BJ (cell line): ENCODE results near the gene TACR2. TPM values are rescaled to one million over a fixed set of nuclear protein-coding genes. Genes with fewer than 3 reads are reported as not detected.

Experiments used
- CTCF ChIA-PET: fragments of 350-600 bp; formaldehyde crosslinking; extraction: SDS; loops from one replicate; lab custom pipeline; 2021; ENCODE audit warnings: antibody characterized with exemption, inconsistent platforms; lab: Yijun Ruan, JAX
- POLR2A ChIA-PET: fragments of 300-600 bp; sonication (Branson Sonifier 250); formaldehyde crosslinking; extraction: SDS; loops from one replicate; lab custom pipeline; 2021; ENCODE audit warnings: antibody characterized with exemption; lab: Charles Lee
- DNase-seq: peaks from one replicate; pipeline ENCODE4 v3.0.0-alpha.2; 2011; ENCODE audit warnings: low read depth
- H3K27me3 ChIP-seq: 2 replicates; pipeline ENCODE4 v1.6.0; 2011; ENCODE audit warnings: low read length; ENCODE audit not compliant: control insufficient read depth, insufficient read depth
- H3K36me3 ChIP-seq: 2 replicates; pipeline ENCODE4 v1.5.1; 2011; ENCODE audit warnings: low read length; ENCODE audit not compliant: control insufficient read depth, insufficient read depth
- H3K4me3 ChIP-seq: 2 replicates; pipeline ENCODE4 v1.5.1; 2011; ENCODE audit warnings: low read depth, mild to moderate bottlenecking, control low read depth, low read length
- polyA plus RNA-seq: library from polyadenylated mRNA; depleted of rRNA; stranded (reverse); fragments of >200 nt; gene quantifications from 2 replicates; pipeline ENCODE4 v1.2.3, GENCODE V29; 2011
- TF ChIP-seq, protein P1 (sequence below): IDR thresholded peaks from 2 replicates; pipeline ENCODE4 v1.5.1; 2011; ENCODE audit warnings: low read depth, mild to moderate bottlenecking, control low read depth, inconsistent platforms, low read length, moderate library complexity; ENCODE audit not compliant: insufficient read depth

TACR2 gene
- polyA plus RNA-seq, 1 experiment: 0.09 TPM

GRCh38 chr10:69410487-69410886 is 6.2 kb downstream of the TACR2 start:
- Histone ChIP-seq H3K4me3 (no peak overlapping the region), H3K36me3 (no peaks in the 10 kb centered on the region), H3K27me3 (no peaks in the 10 kb centered on the region; the same call in 1 of the 2 replicates)
- ChIA-PET CTCF (interaction anchor here (0.6 to 1.4 kb wide), 3 partner anchors 36 to 105 kb away, joined by 3 read pairs; no protein-coding TSS in a partner anchor), POLR2A (no interaction called here)
- TF ChIP-seq, protein P1, sequence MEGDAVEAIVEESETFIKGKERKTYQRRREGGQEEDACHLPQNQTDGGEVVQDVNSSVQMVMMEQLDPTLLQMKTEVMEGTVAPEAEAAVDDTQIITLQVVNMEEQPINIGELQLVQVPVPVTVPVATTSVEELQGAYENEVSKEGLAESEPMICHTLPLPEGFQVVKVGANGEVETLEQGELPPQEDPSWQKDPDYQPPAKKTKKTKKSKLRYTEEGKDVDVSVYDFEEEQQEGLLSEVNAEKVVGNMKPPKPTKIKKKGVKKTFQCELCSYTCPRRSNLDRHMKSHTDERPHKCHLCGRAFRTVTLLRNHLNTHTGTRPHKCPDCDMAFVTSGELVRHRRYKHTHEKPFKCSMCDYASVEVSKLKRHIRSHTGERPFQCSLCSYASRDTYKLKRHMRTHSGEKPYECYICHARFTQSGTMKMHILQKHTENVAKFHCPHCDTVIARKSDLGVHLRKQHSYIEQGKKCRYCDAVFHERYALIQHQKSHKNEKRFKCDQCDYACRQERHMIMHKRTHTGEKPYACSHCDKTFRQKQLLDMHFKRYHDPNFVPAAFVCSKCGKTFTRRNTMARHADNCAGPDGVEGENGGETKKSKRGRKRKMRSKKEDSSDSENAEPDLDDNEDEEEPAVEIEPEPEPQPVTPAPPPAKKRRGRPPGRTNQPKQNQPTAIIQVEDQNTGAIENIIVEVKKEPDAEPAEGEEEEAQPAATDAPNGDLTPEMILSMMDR: no peak
- DNase-seq: no peak

- H3K4me3 ChIP-seq: no peak overlapping the region
- ChIA-PET CTCF (interaction anchor here (1.3 kb wide), 1 partner anchor 37 kb away, joined by 3 read pairs; no protein-coding TSS in a partner anchor), POLR2A (no interaction called here)
- DNase-seq: no peak
- no peaks in the 10 kb centered on the region; the same call in 1 of the 2 replicates for H3K27me3 ChIP-seq
- H3K36me3 ChIP-seq: no peaks in the 10 kb centered on the region
- TF ChIP-seq, protein P1: no peak
Measured at GRCh38 chr10:69409968-69410367, 6.8 kb downstream of the TACR2 start.

DNA sequence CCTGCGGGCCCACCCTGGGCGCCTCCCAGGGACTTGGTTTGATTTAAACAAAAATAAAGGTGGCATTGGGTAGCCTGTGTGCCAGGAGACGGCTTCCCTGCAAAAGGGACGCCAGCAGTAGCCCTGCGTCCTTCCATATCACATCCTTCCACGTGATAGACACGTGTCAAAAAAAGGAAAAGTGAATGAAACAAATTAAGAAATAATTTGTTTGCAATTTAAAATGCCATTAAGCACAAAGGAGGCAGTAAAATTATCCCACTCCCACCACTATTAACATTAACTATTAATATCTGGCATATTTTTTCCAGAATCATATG is 7.6 kb downstream of the TACR2 start:
- no peaks in the 10 kb centered on the region for H3K36me3 ChIP-seq
- no peak for DNase-seq
- peak overlapping the region; percentile 42 for H3K4me3 ChIP-seq
- ChIA-PET CTCF (interaction anchor here (1.0 to 3.2 kb wide), 6 partner anchors 8 to 172 kb away, joined by 4 to 24 read pairs (median 8); partner anchors contain the start of gene TACR2), POLR2A (no interaction called here)
- H3K27me3 ChIP-seq: no peaks in the 10 kb centered on the region
- TF ChIP-seq, protein P1: no peak

- TF ChIP-seq, protein P1: peak; percentile 69
- Histone ChIP-seq H3K36me3 (no peaks in the 10 kb centered on the region), H3K4me3 (peak overlapping the region; percentile 42), H3K27me3 (no peaks in the 10 kb centered on the region)
- CTCF ChIA-PET: interaction anchor here (0.5 to 3.2 kb wide), 18 partner anchors 9 to 1388 kb away, joined by 3 to 24 read pairs (median 4); partner anchors contain the start of gene TACR2
- POLR2A ChIA-PET: interaction anchor here (0.6 kb wide), 1 partner anchor 10 kb away, joined by 4 read pairs; no protein-coding TSS in a partner anchor
- peak; percentile 60 for DNase-seq
Measured at GRCh38 chr10:69408318-69409175, 8.2 kb downstream of the TACR2 start.

- TF ChIP-seq, protein P1: peak; percentile 19; the same call in 1 of the 2 replicates
- no peaks in the 10 kb centered on the region for H3K27me3 ChIP-seq
- H3K4me3 ChIP-seq: no peak overlapping the region
- ChIA-PET POLR2A (interaction anchor here (0.6 kb wide), 3 partner anchors 9 to 169 kb away, joined by 3 to 4 read pairs (median 3); no protein-coding TSS in a partner anchor), CTCF (interaction anchor here (0.5 to 3.2 kb wide), 21 partner anchors 9 to 1389 kb away, joined by 3 to 24 read pairs (median 4); partner anchors contain the start of gene TACR2)
- no peaks in the 10 kb centered on the region for H3K36me3 ChIP-seq
- no peak for DNase-seq
Measured at GRCh38 chr10:69407621-69408301, 9.0 kb downstream of the TACR2 start.
